Endothelial cell of umbilical vein (primary cell): Measurements from ENCODE around the gene RASGEF1C. TPM values are rescaled to one million over a fixed set of nuclear protein-coding genes. Genes with fewer than 3 reads are reported as not detected.

Experiments
- BruUV-seq: library from RNA; stranded (reverse); fragments of 400-500 nt; replicated peaks from 2 replicates; lab custom pipeline; 2021; lab: Mats Ljungman, UMichigan
- CTCF ChIA-PET: fragments of 300-600, 350-600 bp; sonication (Branson Sonifier 250); formaldehyde crosslinking; loops from one replicate; lab custom pipeline; 2021; ENCODE audit warnings: antibody characterized with exemption, inconsistent platforms; lab: Charles Lee
- POLR2A ChIA-PET: fragments of 300-600, 350-600 bp; sonication (Branson Sonifier 250); formaldehyde crosslinking; loops from one replicate; lab custom pipeline; 2021; ENCODE audit warnings: antibody characterized with exemption, inconsistent platforms; lab: Charles Lee
- DNase-seq: peaks from one replicate; pipeline ENCODE4 v3.0.0-alpha.2; 2011; ENCODE audit warnings: low read depth, low spot score
- FAIRE-seq: peaks from 2 replicates; lab custom pipeline; 2011; peaks lifted over from hg19 to GRCh38; lab: Jason Lieb, UNC
- H2AFZ ChIP-seq: 2 replicates; pipeline ENCODE4 v1.6.0; 2012; ENCODE audit warnings: low read depth, low read length, control low read depth, inconsistent platforms
- H3K27ac ChIP-seq: 2 replicates; pipeline ENCODE4 v1.5.1; 2011; ENCODE audit warnings: low read depth, mild to moderate bottlenecking, control low read depth, low read length, moderate library complexity; ENCODE audit not compliant: insufficient read depth
- H3K27me3 ChIP-seq, 2 experiments: 2 replicates each; pipeline versions ENCODE4 v1.6.0 to v1.6.1; 2011; ENCODE audit warnings: low read length in 2 of 2, mixed read lengths in 1 of 2; ENCODE audit not compliant: control insufficient read depth in 2 of 2, insufficient read depth in 2 of 2
- H3K36me3 ChIP-seq, 2 experiments: 2 replicates in 1 of 2; 3 replicates in 1 of 2; pipeline ENCODE4 v1.5.1; 2011; ENCODE audit warnings: low read length in 2 of 2, mild to moderate bottlenecking in 1 of 2, moderate library complexity in 1 of 2; ENCODE audit not compliant: control insufficient read depth in 2 of 2, insufficient read depth in 2 of 2; ENCODE audit errors: extremely low read depth in 1 of 2
- H3K4me1 ChIP-seq: 3 replicates; pipeline ENCODE4 v1.5.1; 2011; ENCODE audit warnings: mild to moderate bottlenecking, low read length; ENCODE audit not compliant: control insufficient read depth, insufficient read depth; ENCODE audit errors: extremely low read depth
- H3K4me2 ChIP-seq: 2 replicates; pipeline ENCODE4 v1.6.1; 2011; ENCODE audit warnings: low read length, control low read depth, mixed read lengths; ENCODE audit not compliant: insufficient read depth
- H3K4me3 ChIP-seq, 3 experiments: fragments of 200-600 bp in 1 of 3; sonication (generic), shearing (Covaris generic) in 1 of 3; replicated peaks in 1 of 3; 2 replicates each; pipeline ENCODE4 v1.5.1; 2011 to 2016; ENCODE audit warnings: control low read depth in 3 of 3, low read length in 3 of 3, mild to moderate bottlenecking in 2 of 3, inconsistent platforms in 1 of 3, low read depth in 1 of 3, moderate library complexity in 1 of 3; ENCODE audit not compliant: insufficient read depth in 1 of 3
- H3K79me2 ChIP-seq: 2 replicates; pipeline ENCODE4 v1.6.0; 2012; ENCODE audit warnings: low read length, inconsistent platforms; ENCODE audit not compliant: control insufficient read depth, insufficient read depth
- H3K9ac ChIP-seq: replicated peaks from 2 replicates; pipeline ENCODE3; 2011; ENCODE audit warnings: low read length, control low read depth; ENCODE audit not compliant: insufficient read depth; ENCODE audit errors: extremely low read depth
- H3K9me1 ChIP-seq: replicated peaks from 3 replicates; pipeline ENCODE4 v1.6.0; 2011; ENCODE audit warnings: mild to moderate bottlenecking, low read length; ENCODE audit not compliant: control insufficient read depth, insufficient read depth; ENCODE audit errors: extremely low read depth
- H3K9me3 ChIP-seq: replicated peaks from 2 replicates; pipeline ENCODE4 v1.5.1; 2012; ENCODE audit warnings: low read length, inconsistent platforms; ENCODE audit not compliant: control insufficient read depth, insufficient read depth
- H4K20me1 ChIP-seq: replicated peaks from 2 replicates; pipeline ENCODE3; 2011; ENCODE audit warnings: mild to moderate bottlenecking, low read length; ENCODE audit not compliant: control insufficient read depth, insufficient read depth; ENCODE audit errors: extremely low read depth
- EZH2 ChIP-seq: IDR thresholded peaks from 2 replicates; pipeline ENCODE4 v1.6.1; 2012; ENCODE audit warnings: borderline replicate concordance, low read depth, mild to moderate bottlenecking, moderate library complexity, low read length, inconsistent platforms; ENCODE audit not compliant: severe bottlenecking
- GATA2 ChIP-seq: IDR thresholded peaks from 2 replicates; pipeline ENCODE4 v1.7.0; 2011; ENCODE audit warnings: low read depth, mild to moderate bottlenecking, moderate library complexity, mixed read lengths, low read length; ENCODE audit not compliant: insufficient read length, insufficient read depth
- MYC ChIP-seq: IDR thresholded peaks from one replicate; pipeline ENCODE4 v1.6.1; 2011; ENCODE audit warnings: mild to moderate bottlenecking, low read depth, low read length
- POLR2A ChIP-seq: IDR thresholded peaks from 2 replicates; pipeline ENCODE4 v1.6.1; 2012; ENCODE audit warnings: low read depth, mild to moderate bottlenecking, control low read depth, low read length
- dilution Hi-C: fragments of 300-500 bp; cut with MboI; formaldehyde crosslinking; loops from one replicate; pipeline ENCODE4 v1.15.0; 2019; ENCODE audit warnings: low sequenced_read_pairs; ENCODE audit not compliant: extremely low pct_ligation_motif_present
- intact Hi-C: fragments of 100-400 bp; cut with micrococcal nuclease; formaldehyde crosslinking; loops from one replicate; pipeline ENCODE4 v1.10.0; 2022
- polyA plus RNA-seq, 4 experiments: library from polyadenylated mRNA; depleted of rRNA in 3 of 4; stranded (reverse) in 3 of 4; unstranded in 1 of 4; fragments of >200 nt; gene quantifications; 2 replicates each; pipeline versions ENCODE4 v1.2.1 to v1.2.3, GENCODE V29; 2011 to 2012; ENCODE audit warnings: missing spikeins in 1 of 4
- total RNA-seq: library from RNA; stranded (reverse); gene quantifications from 2 replicates; pipeline ENCODE4 v1.2.3, GENCODE V29; 2021
- TF ChIP-seq, protein P1 (sequence below), 2 donors: IDR thresholded peaks; 1 replicate in 1 of 2; 2 replicates in 1 of 2; pipeline ENCODE4 v1.5.1; 2011; ENCODE audit warnings: low read length in 2 of 2, mild to moderate bottlenecking in 2 of 2, moderate library complexity in 2 of 2, control low read depth in 1 of 2, inconsistent platforms in 1 of 2, low read depth in 1 of 2; ENCODE audit not compliant: insufficient read depth in 1 of 2; ENCODE audit errors: extremely low read depth in 1 of 2
- TF ChIP-seq, protein P2 (sequence below): IDR thresholded peaks from 2 replicates; pipeline ENCODE4 v1.6.1; 2011; ENCODE audit not compliant: insufficient read depth, insufficient read length

Gene RASGEF1C
- total and polyA plus RNA-seq, 2 donors (not counting 3 experiments of a cell fraction or from before 2014, with no cell fraction given) = not detected

DNA sequence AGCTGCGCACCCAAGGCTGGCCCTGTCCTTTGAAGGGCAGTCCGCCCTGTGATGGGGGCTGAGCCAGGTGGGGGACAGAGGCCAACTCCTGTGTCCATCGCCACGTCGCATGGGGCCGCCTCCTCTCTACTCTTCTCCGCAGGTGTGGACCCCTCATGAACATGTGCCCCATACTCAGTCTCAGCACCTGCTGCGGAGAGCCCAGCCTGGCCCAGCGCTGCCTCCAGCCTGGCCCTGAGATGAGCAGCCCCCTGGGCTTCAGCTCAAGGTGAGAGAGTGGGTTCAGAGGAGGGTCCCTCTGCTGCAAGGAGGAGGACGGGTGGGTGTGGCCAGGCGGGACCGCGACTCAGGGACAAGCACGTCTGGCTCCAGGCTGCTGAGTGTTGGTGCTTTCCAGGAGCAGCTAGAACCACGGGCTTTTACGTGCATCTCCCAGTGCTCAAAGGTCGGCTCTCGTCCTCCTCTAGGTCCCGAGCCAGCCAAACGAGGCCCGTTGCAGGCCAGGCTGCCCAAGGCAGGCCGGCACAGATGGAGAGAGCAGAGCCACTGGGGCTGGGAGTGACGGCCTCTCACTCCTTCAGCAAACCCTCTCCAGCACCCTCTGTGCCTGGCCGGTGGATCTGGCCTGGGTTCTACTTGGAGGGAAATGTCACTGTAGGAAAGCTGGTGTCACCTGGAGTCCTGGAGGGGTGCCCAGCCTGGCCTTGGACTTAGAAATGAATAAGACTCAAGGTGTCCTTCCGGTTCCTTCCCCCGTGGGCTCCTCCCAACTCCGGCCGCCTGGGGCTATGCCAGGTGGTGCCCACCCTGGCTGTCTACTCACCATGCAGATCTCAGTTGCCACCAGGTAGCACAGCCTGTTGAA is 88.5 kb downstream of the RASGEF1C start:
- Histone ChIP-seq H3K4me3 (no peak overlapping the region), H3K9ac (no peak overlapping the region), H3K27me3 (peaks cover 0 to 2% of the 10 kb centered on the region in 2 experiments), H3K36me3 (no peaks in the 10 kb centered on the region), H3K9me1 (no peaks in the 10 kb centered on the region), H3K79me2 (no peaks in the 10 kb centered on the region), H3K4me2 (no peak overlapping the region), H3K4me1 (no peaks in the 10 kb centered on the region), H2AFZ (no peak overlapping the region), H3K9me3 (no peaks in the 10 kb centered on the region), H3K27ac (no peak overlapping the region), H4K20me1 (no peaks in the 10 kb centered on the region)
- ChIA-PET POLR2A (no interaction called here), CTCF (no interaction called here)
- DNase-seq (no peak), FAIRE-seq (no peak)
- no TSS peak for BruUV-seq
- intact Hi-C loops = no loop called here
- dilution Hi-C loops = no loop called here
- TF ChIP-seq MYC (no peak), POLR2A (no peak), GATA2 (no peak), EZH2 (no peak)
- TF ChIP-seq, protein P1, sequence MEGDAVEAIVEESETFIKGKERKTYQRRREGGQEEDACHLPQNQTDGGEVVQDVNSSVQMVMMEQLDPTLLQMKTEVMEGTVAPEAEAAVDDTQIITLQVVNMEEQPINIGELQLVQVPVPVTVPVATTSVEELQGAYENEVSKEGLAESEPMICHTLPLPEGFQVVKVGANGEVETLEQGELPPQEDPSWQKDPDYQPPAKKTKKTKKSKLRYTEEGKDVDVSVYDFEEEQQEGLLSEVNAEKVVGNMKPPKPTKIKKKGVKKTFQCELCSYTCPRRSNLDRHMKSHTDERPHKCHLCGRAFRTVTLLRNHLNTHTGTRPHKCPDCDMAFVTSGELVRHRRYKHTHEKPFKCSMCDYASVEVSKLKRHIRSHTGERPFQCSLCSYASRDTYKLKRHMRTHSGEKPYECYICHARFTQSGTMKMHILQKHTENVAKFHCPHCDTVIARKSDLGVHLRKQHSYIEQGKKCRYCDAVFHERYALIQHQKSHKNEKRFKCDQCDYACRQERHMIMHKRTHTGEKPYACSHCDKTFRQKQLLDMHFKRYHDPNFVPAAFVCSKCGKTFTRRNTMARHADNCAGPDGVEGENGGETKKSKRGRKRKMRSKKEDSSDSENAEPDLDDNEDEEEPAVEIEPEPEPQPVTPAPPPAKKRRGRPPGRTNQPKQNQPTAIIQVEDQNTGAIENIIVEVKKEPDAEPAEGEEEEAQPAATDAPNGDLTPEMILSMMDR (IDR thresholded peaks at IDR 0.05; ENCODE audit: extremely low read depth in 1 of 2, insufficient read depth in 1 of 2, low read depth in 1 of 2, low read length in 2 of 2) = no peak
- TF ChIP-seq, protein P2, sequence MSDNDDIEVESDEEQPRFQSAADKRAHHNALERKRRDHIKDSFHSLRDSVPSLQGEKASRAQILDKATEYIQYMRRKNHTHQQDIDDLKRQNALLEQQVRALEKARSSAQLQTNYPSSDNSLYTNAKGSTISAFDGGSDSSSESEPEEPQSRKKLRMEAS = no peak
